ENCODE data around the gene KLF11. TPM values are rescaled to one million over a fixed set of nuclear protein-coding genes. Genes with fewer than 3 reads are reported as not detected.

The KLF11 gene
- total and polyA plus RNA-seq, 2 donors (not counting 3 experiments of a cell fraction or from before 2014, with no cell fraction given), result 10.5 to 11.3 TPM

DNA sequence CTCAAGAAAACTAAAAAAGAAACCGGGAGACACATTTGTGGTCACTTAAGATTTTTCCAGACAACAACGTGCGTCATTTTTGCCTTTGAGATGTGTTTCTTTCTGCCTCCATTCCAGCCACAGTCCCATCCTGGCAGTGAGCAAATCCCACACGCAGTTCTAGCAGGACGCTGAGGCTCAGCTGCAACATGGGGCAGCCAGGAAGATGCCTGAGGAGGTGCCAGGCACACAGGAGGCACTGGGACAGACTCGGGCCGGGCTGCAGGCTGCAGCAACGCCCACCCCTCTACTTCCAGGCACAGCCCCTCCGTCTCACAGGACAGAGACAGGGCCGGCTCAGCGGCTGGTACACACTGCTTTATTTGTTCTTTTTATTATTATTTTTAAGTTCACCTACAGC, 13.1 kb downstream of the KLF11 start:
- FAIRE-seq, result no peak
- intact Hi-C loops (cut with micrococcal nuclease) (no loop called here), dilution Hi-C loops (cut with MboI; ENCODE audit: extremely low pct_ligation_motif_present, low sequenced_read_pairs) (no loop called here)
- no peaks in the 10 kb centered on the region for H3K9me1 ChIP-seq (replicated peaks; ENCODE audit: control insufficient read depth, extremely low read depth, insufficient read depth, low read length)
- no peak overlapping the region for H3K27ac ChIP-seq (ENCODE audit: insufficient read depth, low read depth, low read length)
- H4K20me1 ChIP-seq (replicated peaks; ENCODE audit: control insufficient read depth, extremely low read depth, insufficient read depth, low read length), result no peaks in the 10 kb centered on the region
- no TSS peak for BruUV-seq (replicated peaks)
- DNase-seq (ENCODE audit: low read depth, low spot score), result no peak
- H3K4me1 ChIP-seq (ENCODE audit: control insufficient read depth, extremely low read depth, insufficient read depth, low read length), result peaks cover 4% of the 10 kb centered on the region
- H2AFZ ChIP-seq (ENCODE audit: low read depth, low read length), result no peak overlapping the region
- H3K9ac ChIP-seq (replicated peaks; ENCODE audit: extremely low read depth, insufficient read depth, low read length), result no peak overlapping the region
- CTCF ChIA-PET, result interaction anchor here (0.9 to 6.0 kb wide), 8 partner anchors 9 to 378 kb away, joined by 4 to 49 read pairs (median 12); no protein-coding TSS in a partner anchor
- POLR2A ChIA-PET, result no interaction called here
- H3K27me3 ChIP-seq (ENCODE audit: control insufficient read depth in 2 of 2, insufficient read depth in 2 of 2, low read length in 2 of 2), result no peaks in the 10 kb centered on the region
- H3K4me2 ChIP-seq (ENCODE audit: insufficient read depth, low read length), result no peak overlapping the region
- no peaks in the 10 kb centered on the region for H3K79me2 ChIP-seq (ENCODE audit: control insufficient read depth, insufficient read depth, low read length)
- peaks cover 0 to 11% of the 10 kb centered on the region in 2 experiments for H3K36me3 ChIP-seq (ENCODE audit: control insufficient read depth in 2 of 2, extremely low read depth in 1 of 2, insufficient read depth in 2 of 2, low read length in 2 of 2)
- H3K4me3 ChIP-seq (replicated peaks in 1 of 3; ENCODE audit: insufficient read depth in 1 of 3, low read depth in 1 of 3, low read length in 3 of 3), result no peak overlapping the region
- H3K9me3 ChIP-seq (replicated peaks; ENCODE audit: control insufficient read depth, insufficient read depth, low read length), result no peaks in the 10 kb centered on the region
- no peak for TF ChIP-seq GATA2 (IDR thresholded peaks at IDR 0.05; ENCODE audit: insufficient read depth, insufficient read length, low read depth, low read length)
- TF ChIP-seq POLR2AphosphoS5 (IDR thresholded peaks at IDR 0.05; ENCODE audit: insufficient read depth, low read depth, low read length), result no peak
- no peak for TF ChIP-seq FOS (IDR thresholded peaks at IDR 0.05; ENCODE audit: borderline replicate concordance, insufficient read depth, low read length)
- no peak for TF ChIP-seq MYC (IDR thresholded peaks at IDR 0.05; ENCODE audit: low read depth, low read length)
- TF ChIP-seq, protein P1, sequence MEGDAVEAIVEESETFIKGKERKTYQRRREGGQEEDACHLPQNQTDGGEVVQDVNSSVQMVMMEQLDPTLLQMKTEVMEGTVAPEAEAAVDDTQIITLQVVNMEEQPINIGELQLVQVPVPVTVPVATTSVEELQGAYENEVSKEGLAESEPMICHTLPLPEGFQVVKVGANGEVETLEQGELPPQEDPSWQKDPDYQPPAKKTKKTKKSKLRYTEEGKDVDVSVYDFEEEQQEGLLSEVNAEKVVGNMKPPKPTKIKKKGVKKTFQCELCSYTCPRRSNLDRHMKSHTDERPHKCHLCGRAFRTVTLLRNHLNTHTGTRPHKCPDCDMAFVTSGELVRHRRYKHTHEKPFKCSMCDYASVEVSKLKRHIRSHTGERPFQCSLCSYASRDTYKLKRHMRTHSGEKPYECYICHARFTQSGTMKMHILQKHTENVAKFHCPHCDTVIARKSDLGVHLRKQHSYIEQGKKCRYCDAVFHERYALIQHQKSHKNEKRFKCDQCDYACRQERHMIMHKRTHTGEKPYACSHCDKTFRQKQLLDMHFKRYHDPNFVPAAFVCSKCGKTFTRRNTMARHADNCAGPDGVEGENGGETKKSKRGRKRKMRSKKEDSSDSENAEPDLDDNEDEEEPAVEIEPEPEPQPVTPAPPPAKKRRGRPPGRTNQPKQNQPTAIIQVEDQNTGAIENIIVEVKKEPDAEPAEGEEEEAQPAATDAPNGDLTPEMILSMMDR (IDR thresholded peaks at IDR 0.05; ENCODE audit: extremely low read depth in 1 of 2, insufficient read depth in 1 of 2, low read depth in 1 of 2, low read length in 2 of 2), result no peak
- no peak for TF ChIP-seq JUN (IDR thresholded peaks at IDR 0.05; ENCODE audit: borderline replicate concordance, insufficient read depth, insufficient read length, low read depth)
- TF ChIP-seq, protein P2, sequence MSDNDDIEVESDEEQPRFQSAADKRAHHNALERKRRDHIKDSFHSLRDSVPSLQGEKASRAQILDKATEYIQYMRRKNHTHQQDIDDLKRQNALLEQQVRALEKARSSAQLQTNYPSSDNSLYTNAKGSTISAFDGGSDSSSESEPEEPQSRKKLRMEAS (IDR thresholded peaks at IDR 0.05; ENCODE audit: insufficient read depth, insufficient read length), result no peak
- TF ChIP-seq POLR2A (IDR thresholded peaks at IDR 0.05; ENCODE audit: low read depth, low read length), result no peak
- no peak for TF ChIP-seq EZH2 (IDR thresholded peaks at IDR 0.05; ENCODE audit: borderline replicate concordance, low read depth, low read length, severe bottlenecking)

All from endothelial cell of umbilical vein (primary cell).